ENCODE data around the gene PLEKHJ1.

The PLEKHJ1 gene

GRCh38 chr19:2197270-2197669 lies 38.9 kb downstream of the PLEKHJ1 start:
- no peak for DNase-seq (ENCODE audit: low spot score)

- no peak for DNase-seq (ENCODE audit: low spot score)
Measured at GRCh38 chr19:2195914-2196313, 40.2 kb downstream of the PLEKHJ1 start.

- DNase-seq (ENCODE audit: low spot score) = no peak
Measured at GRCh38 chr19:2195361-2195760, 40.8 kb downstream of the PLEKHJ1 start.

- DNase-seq (ENCODE audit: low spot score) = no peak
Measured at GRCh38 chr19:2194513-2195078, 41.5 kb downstream of the PLEKHJ1 start.

GRCh38 chr19:2193807-2194206 lies 42.3 kb downstream of the PLEKHJ1 start:
- no peak for DNase-seq (ENCODE audit: low spot score)

- no peak for DNase-seq (ENCODE audit: low spot score)
Measured at GRCh38 chr19:2192862-2193261, 43.3 kb downstream of the PLEKHJ1 start.

GRCh38 chr19:2191456-2192310 lies 44.4 kb downstream of the PLEKHJ1 start:
- DNase-seq (ENCODE audit: low spot score) = no peak

GRCh38 chr19:2190848-2191455 lies 45.2 kb downstream of the PLEKHJ1 start:
- no peak for DNase-seq (ENCODE audit: low spot score)

- DNase-seq (ENCODE audit: low spot score) = no peak
Measured at GRCh38 chr19:2189880-2190279, 46.2 kb downstream of the PLEKHJ1 start.

GRCh38 chr19:2188708-2189385 lies 47.3 kb downstream of the PLEKHJ1 start:
- DNase-seq (ENCODE audit: low spot score) = no peak

GRCh38 chr19:2187159-2187558 lies 49.0 kb downstream of the PLEKHJ1 start:
- no peak for DNase-seq (ENCODE audit: low spot score)

GRCh38 chr19:2186071-2186846 lies 49.9 kb downstream of the PLEKHJ1 start:
- DNase-seq (ENCODE audit: low spot score) = no peak

- DNase-seq (ENCODE audit: low spot score) = no peak
Measured at GRCh38 chr19:2185734-2186070, 50.4 kb downstream of the PLEKHJ1 start.

- no peak for DNase-seq (ENCODE audit: low spot score)
Measured at GRCh38 chr19:2184422-2184975, 51.6 kb downstream of the PLEKHJ1 start.

Measured in kidney capillary endothelial cell (primary cell).